GM04504 (cell line): ENCODE measurements around the gene PLA2G12B.
"Not testable (repeated sequence)": the region's sequence is repeated elsewhere in the genome, so short reads cannot be mapped to it uniquely, and the experiment has no call there.

Experiments used
- DNase-seq: peaks from one replicate; pipeline ENCODE4 v3.0.0-alpha.2; 2012; ENCODE audit warnings: low read depth

PLA2G12B gene

GRCh38 chr10:72935361-72935760 is 19.2 kb downstream of the PLA2G12B start:
- no peak for DNase-seq

DNA sequence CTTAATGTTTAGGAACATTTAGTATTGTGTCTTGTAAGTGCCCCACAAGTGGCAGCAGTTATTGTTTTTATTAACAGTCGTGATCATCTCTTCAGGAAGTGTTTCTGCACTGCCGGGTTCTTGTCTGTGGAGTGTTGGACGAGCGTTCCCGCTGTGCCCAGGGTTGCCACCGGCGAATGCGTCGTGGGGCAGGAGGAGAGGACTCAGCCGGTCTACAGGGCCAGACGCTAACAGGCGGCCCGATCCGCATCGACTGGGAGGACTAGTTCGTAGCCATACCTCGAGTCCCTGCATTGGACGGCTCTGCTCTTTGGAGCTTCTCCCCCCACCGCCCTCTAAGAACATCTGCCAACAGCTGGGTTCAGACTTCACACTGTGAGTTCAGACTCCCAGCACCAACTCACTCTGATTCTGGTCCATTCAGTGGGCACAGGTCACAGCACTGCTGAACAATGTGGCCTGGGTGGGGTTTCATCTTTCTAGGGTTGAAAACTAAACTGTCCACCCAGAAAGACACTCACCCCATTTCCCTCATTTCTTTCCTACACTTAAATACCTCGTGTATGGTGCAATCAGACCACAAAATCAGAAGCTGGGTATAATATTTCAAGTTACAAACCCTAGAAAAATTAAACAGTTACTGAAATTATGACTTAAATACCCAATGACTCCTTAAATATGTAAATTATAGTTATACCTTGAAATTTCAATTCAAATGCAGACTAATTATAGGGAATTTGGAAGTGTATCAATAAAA is 22.2 kb downstream of the PLA2G12B start:
- DNase-seq = no peak

DNA sequence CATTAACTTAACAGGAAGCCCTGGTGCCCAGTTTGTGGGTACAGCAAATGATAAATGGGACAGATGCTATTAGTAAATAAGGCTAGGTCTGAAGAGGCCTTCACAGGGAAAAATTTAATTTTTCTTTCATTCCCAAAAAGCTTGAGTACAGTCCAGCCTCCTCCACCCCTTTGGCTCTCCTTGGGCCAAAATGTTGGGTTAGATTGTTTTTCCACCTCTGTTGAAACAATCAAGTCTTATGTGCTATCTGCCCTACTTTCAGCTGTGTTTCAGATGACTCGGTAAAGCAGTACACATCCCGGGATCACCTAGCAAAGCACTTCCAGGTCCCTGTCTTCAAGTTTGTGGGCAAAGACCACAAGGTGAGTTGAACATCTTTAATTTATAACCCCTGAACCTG is 24.3 kb downstream of the PLA2G12B start:
- DNase-seq = no peak

GRCh38 chr10:72928798-72929197 is 25.8 kb downstream of the PLA2G12B start:
- DNase-seq = no peak

GRCh38 chr10:72927485-72927884 is 27.1 kb downstream of the PLA2G12B start:
- DNase-seq = no peak

DNA sequence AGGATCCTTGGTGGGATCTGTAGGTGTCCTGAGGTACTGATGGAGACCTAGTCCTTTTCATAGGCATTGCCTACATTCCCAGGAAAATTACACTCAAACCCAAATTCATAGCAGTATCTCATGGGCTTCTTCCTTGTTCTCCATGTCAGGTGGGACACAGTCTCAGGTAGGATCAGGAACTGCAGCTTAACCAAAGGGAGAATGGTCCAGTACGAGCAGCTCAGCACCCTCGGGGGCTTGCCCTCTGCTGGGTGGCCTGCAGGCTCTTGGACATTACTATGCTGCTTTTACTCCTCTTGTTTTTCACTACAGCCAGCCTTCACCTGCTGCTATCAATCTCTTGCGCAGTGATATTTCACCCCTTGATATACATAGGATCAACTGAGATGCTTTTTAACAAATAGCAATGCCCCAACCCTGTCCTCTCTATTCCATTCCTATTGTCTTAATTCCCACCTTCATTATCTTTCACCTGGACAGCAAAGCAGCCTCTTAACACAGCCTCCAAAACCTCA is 28.6 kb downstream of the PLA2G12B start:
- DNase-seq = no peak

GRCh38 chr10:72924351-72924750 is 30.3 kb downstream of the PLA2G12B start:
- DNase-seq = no peak

DNA sequence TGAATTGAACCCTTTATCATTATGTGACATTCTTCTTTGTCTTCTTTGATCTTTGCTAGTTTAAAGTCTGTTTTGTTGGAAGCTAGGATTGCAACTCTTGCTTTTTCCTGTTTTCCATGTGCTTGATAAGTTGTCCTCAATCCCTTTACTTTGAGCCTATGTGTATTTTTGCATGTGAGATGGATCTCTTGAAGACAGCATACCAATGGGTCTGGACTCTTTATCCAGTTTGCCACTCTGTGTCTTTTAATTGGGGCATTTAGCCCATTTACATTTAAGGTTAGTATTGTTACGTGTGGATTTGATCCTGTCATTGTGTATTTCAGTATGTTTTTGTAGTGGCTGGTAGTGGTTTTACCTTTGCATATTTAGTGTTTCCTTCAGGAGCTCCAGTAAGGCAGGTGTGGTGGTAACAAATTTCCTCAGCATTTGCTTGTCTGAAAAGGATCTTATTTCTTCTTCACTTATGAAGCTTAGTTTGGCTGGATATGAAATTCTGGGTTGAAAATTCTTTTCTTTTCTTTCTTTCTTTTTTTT is 33.4 kb downstream of the PLA2G12B start:
- DNase-seq = not testable (repeated sequence)

- no peak for DNase-seq
Measured at GRCh38 chr10:72918352-72918751, 36.3 kb downstream of the PLA2G12B start.

- not testable (repeated sequence) for DNase-seq
Measured at GRCh38 chr10:72917803-72918332, 36.7 kb downstream of the PLA2G12B start.

- DNase-seq = not testable (repeated sequence)
Measured at GRCh38 chr10:72917201-72917600, 37.4 kb downstream of the PLA2G12B start.

DNA sequence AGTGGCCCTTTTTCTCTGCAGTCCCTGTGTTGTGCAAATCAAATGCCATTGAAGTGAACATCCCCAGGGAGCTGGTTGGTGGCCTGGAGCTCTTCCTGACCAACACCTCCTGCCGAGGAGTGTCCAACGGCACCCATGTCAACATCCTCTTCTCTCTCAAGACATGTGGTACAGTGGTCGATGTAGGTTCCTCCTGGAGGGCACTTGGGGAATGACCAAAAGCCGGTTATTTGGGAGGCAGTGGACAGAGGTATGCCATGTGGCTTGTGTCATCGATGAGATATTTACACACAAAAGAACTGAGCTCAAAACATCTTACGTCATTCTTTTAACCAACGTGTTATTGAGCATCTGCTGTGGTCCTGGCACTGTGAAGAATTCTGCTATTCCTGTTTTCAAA is 41.3 kb downstream of the PLA2G12B start:
- no peak for DNase-seq

GRCh38 chr10:72912736-72913135 is 41.9 kb downstream of the PLA2G12B start:
- DNase-seq = no peak

- DNase-seq = no peak
Measured at GRCh38 chr10:72911758-72912157, 42.8 kb downstream of the PLA2G12B start.

DNA sequence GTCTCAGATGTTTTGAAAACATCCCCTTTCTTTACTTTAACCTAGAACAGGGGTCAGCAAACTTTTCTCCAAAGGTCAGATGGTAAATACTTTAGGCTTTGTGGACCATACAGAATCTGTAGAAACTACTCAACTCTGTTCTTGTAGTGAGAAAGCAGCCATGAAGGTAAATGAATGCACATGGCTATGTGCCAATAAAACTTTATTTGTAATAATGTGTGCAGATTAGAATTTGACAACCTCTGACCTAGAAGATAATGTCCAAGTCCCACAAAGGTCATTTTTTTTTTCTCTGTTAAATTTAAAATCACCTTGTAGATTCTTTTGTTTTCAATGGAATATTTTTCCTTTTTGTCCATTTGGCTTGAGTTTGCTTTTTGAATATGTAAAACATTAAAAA is 43.9 kb downstream of the PLA2G12B start:
- no peak for DNase-seq

DNA sequence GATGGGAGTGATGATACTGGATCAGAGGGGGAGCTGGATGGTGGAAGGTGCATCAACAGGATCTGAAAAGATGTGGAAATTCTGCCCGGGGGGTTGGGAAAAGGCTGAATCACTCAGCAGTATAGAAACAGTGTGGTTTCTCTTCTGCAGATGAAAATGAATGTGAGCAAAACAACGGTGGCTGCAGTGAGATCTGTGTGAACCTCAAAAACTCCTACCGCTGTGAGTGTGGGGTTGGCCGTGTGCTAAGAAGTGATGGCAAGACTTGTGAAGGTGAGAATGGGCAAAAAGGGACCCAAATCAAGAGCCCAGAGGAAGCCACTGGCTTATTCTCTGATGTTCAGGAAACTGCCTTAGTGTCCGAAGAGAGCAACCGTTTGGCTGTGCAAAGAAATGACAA is 48.2 kb downstream of the PLA2G12B start:
- DNase-seq = no peak

GRCh38 chr10:72904806-72905205 is 49.8 kb downstream of the PLA2G12B start:
- no peak for DNase-seq

- DNase-seq = not testable (repeated sequence)
Measured at GRCh38 chr10:72903941-72904446, 50.6 kb downstream of the PLA2G12B start.

DNA sequence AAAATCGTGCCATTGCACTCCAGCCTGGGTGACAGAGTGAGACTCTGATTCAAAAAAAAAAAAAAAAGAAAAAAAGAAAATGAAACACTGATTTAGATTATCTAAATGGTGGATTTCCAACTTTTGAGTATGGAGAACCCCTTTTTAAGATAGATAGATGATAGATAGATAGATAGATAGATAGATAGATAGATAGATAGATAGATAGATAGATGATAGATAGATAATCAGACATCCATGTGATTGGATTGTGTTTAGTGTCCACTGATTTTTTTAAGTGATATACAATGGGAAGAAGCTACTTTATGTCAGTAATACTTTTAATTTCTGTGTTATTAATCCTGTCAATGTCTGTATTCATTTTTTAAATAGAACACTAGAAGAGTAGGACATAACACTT is 55.1 kb downstream of the PLA2G12B start:
- DNase-seq = no peak

- no peak for DNase-seq
Measured at GRCh38 chr10:72898616-72899015, 56.0 kb downstream of the PLA2G12B start.

GRCh38 chr10:72895236-72895850 is 59.3 kb downstream of the PLA2G12B start:
- no peak for DNase-seq

DNA sequence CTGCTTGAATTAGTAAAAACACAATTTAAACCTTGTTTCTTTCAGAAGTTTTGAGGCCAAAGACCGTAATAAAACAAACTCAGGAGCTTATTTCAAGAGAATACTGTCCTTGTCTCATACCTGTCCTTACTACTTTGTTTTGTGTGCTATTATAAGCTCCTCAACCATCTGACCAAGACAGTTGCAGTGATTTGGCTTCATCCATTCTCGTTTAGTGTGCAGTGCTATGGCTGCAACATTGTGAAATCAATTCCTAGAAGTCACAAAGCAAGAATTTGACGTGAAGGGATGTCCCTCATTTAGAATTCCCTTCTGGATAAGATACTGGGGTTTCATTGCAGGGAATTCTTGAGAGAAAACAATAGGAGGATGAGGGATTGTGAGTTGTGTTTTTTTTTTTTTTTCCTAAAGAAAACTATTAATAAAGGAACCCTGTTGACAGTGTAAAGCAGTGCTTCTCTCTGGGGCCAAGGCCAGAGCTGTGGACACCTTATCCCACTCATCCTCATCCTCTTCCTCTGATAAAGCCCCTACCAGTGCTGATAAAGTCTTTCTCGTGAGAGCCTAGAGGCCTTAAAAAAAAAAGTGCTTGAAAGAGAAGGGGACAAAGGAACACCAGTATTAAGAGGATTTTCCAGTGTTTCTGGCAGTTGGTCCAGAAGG is 61.3 kb downstream of the PLA2G12B start, which contains the start of gene OIT3:
OIT3 (plus strand) TSS at position 604 of the 663 bp plus-strand sequence. CDS start 60 bp downstream, outside the sequence.
- DNase-seq = no peak
